CD4-positive, alpha-beta T cell (primary cell): ENCODE results near the gene IFI27L2. TPM values are rescaled to one million over a fixed set of nuclear protein-coding genes. Genes with fewer than 3 reads are reported as not detected.

Experiments
- ATAC-seq: fragments of 200-7000 bp; cut with Tn5 transposase; one replicate; pipeline ENCODE4 v1.10.0; 2022; ENCODE audit warnings: mild to moderate bottlenecking; ENCODE audit not compliant: poor library complexity
- CTCF ChIA-PET: fragments of 350-600 bp; sonication (Branson Sonifier 250); formaldehyde crosslinking; loops from one replicate; lab custom pipeline; 2021; ENCODE audit warnings: antibody characterized with exemption, inconsistent platforms; lab: Charles Lee
- POLR2A ChIA-PET: fragments of 350-600 bp; sonication (Branson Sonifier 250); formaldehyde crosslinking; loops from one replicate; lab custom pipeline; 2021; ENCODE audit warnings: antibody characterized with exemption, inconsistent platforms; lab: Charles Lee
- DNase-seq, 14 experiments: peaks; one replicate each; pipeline ENCODE4 v3.0.0-alpha.2; 2013 to 2020; ENCODE audit warnings: mixed read lengths in 2 of 14
- H3K27ac ChIP-seq, 2 donors: one replicate each; pipeline versions ENCODE4 v1.5.1 to v1.7.0; 2013; ENCODE audit warnings: low read length in 2 of 2, low read depth in 1 of 2, mild to moderate bottlenecking in 1 of 2
- H3K27me3 ChIP-seq, 2 experiments: 1 replicate in 1 of 2; 2 replicates in 1 of 2; pipeline versions ENCODE4 v1.6.1 to v1.7.0; 2013; ENCODE audit warnings: low read length in 2 of 2, control low read depth in 1 of 2, mild to moderate bottlenecking in 1 of 2, moderate library complexity in 1 of 2; ENCODE audit not compliant: insufficient read depth in 2 of 2, control insufficient read depth in 1 of 2
- H3K36me3 ChIP-seq: one replicate; pipeline ENCODE4 v1.6.1; 2013; ENCODE audit warnings: low read length, control low read depth; ENCODE audit not compliant: insufficient read depth
- H3K4me1 ChIP-seq: one replicate; pipeline ENCODE4 v1.6.1; 2013; ENCODE audit warnings: low read length, control low read depth; ENCODE audit not compliant: insufficient read depth
- H3K4me3 ChIP-seq: one replicate; pipeline ENCODE4 v1.5.1; 2013; ENCODE audit warnings: mild to moderate bottlenecking, low read length, moderate library complexity
- H3K9me3 ChIP-seq, 2 experiments: 1 replicate in 1 of 2; 2 replicates in 1 of 2; pipeline versions ENCODE4 v1.6.1 to v1.7.0; 2013; ENCODE audit warnings: low read length in 2 of 2, mild to moderate bottlenecking in 2 of 2, control low read depth in 1 of 2, moderate library complexity in 1 of 2; ENCODE audit not compliant: control insufficient read depth in 1 of 2, insufficient read depth in 1 of 2
- H3K27ac Mint-ChIP-seq: one replicate; pipeline ENCODE4 v1.8.0; 2020; ENCODE audit warnings: mixed read lengths
- H3K27me3 Mint-ChIP-seq: one replicate; pipeline ENCODE4 v1.8.0; 2021; ENCODE audit warnings: mixed read lengths
- H3K36me3 Mint-ChIP-seq: one replicate; pipeline ENCODE4 v1.8.0; 2021; ENCODE audit warnings: low read depth, mixed read lengths
- H3K4me1 Mint-ChIP-seq: one replicate; pipeline ENCODE4 v1.8.0; 2021; ENCODE audit warnings: low read depth, mixed read lengths
- H3K4me3 Mint-ChIP-seq: one replicate; pipeline ENCODE4 v1.8.0; 2020; ENCODE audit warnings: mild to moderate bottlenecking, mixed read lengths
- H3K9me3 Mint-ChIP-seq: one replicate; pipeline ENCODE4 v1.8.0; 2020; ENCODE audit warnings: mixed read lengths
- intact Hi-C, 2 experiments: fragments of 100-400 bp; cut with DNase I in 1 of 2; cut with micrococcal nuclease in 1 of 2; formaldehyde crosslinking; loops; one replicate each; pipeline versions ENCODE4 v1.15.1 to v1.9.0; 2023 to 2025; cut with DNase I, micrococcal nuclease
- total RNA-seq, 174 experiments: library from RNA in 2 of 174; stranded (reverse) in 2 of 174; gene quantifications; one replicate each; pipeline ENCODE4 v1.2.3 and lab custom pipeline; 2021 to 2026
- TF ChIP-seq, protein P1 (sequence below): fragments of 200-600 bp; IDR thresholded peaks from one replicate; pipeline ENCODE4 v1.8.0; 2022; ENCODE audit warnings: antibody characterized with exemption, mild to moderate bottlenecking

Gene IFI27L2
- total RNA-seq, 2 experiments from 2014 or later: 21.5 to 22.2 TPM

DNA sequence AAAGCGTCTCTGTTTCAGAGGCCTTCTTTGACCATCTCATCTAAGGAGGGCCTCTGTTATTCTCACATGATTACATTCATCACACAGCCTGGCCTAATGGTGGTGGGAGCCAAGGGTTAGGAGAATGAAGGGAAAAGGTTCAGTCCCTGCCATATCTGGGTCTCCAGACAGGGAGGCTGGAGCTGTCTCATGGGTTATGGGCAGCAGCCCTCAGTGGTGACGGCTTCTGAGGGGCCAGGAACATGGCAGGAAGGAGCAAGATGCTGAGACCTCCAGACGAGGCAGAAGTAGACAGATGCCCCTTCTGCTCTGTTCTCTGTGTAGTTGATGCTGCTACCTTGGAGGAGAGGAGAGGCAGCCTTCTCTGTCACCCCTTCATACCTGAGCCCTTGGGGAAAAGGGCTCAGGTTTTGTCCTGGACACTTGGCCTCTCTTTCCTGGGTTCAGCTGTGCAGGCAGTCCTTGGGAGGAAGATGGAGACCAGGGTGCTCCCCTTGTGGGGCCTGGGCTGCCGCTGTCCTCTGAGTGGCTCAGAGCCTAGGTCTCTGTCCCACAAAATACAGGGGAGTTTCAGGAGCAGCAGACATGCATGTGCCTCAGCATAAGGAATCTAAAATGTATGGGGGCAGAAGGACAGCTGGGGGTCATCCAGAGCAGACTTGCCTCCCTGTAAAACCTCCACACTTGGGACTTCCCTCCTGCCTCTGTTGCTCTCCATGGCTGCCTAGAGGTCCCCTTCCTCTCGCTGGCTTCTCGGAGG is 3.6 kb downstream of the IFI27L2 start:
- intact Hi-C loops: no loop called here
- no peak for ATAC-seq
- POLR2A ChIA-PET: interaction anchor here (2.3 kb wide), 1 partner anchor 44 kb away, joined by 6 read pairs; the partner anchor contains the start of genes DDX24 and IFI27L1

GRCh38 chr14:94124582-94125377 is 4.6 kb downstream of the IFI27L2 start:
- Mint-ChIP-seq H3K27ac (no peak overlapping the region), H3K4me1 (peaks cover 13% of the 10 kb centered on the region), H3K36me3 (peaks cover 11% of the 10 kb centered on the region), H3K9me3 (peaks cover 9% of the 10 kb centered on the region), H3K27me3 (peaks cover 7% of the 10 kb centered on the region), H3K4me3 (no peak overlapping the region)
- DNase-seq (peak in 1 of 14 experiments; percentile 11), ATAC-seq (no peak)
- POLR2A ChIA-PET: interaction anchor here (0.6 to 2.3 kb wide), 2 partner anchors 43 to 45 kb away, joined by 3 to 6 read pairs; partner anchors contain the start of genes DDX24 and IFI27L1
- no peak overlapping the region for H3K4me3 ChIP-seq
- no peaks in the 10 kb centered on the region for H3K36me3 ChIP-seq
- intact Hi-C loops: no loop called here
- TF ChIP-seq, protein P1, sequence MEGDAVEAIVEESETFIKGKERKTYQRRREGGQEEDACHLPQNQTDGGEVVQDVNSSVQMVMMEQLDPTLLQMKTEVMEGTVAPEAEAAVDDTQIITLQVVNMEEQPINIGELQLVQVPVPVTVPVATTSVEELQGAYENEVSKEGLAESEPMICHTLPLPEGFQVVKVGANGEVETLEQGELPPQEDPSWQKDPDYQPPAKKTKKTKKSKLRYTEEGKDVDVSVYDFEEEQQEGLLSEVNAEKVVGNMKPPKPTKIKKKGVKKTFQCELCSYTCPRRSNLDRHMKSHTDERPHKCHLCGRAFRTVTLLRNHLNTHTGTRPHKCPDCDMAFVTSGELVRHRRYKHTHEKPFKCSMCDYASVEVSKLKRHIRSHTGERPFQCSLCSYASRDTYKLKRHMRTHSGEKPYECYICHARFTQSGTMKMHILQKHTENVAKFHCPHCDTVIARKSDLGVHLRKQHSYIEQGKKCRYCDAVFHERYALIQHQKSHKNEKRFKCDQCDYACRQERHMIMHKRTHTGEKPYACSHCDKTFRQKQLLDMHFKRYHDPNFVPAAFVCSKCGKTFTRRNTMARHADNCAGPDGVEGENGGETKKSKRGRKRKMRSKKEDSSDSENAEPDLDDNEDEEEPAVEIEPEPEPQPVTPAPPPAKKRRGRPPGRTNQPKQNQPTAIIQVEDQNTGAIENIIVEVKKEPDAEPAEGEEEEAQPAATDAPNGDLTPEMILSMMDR: no peak
- H3K27me3 ChIP-seq: no peaks in the 10 kb centered on the region
- H3K9me3 ChIP-seq: peaks cover 12 to 13% of the 10 kb centered on the region in 2 experiments
- peaks cover 13% of the 10 kb centered on the region for H3K4me1 ChIP-seq
- CTCF ChIA-PET: no interaction called here
- H3K27ac ChIP-seq: no peak overlapping the region

More for the DNA sequence above, 3.6 kb downstream of the IFI27L2 start:
- Histone ChIP-seq H3K36me3 (no peaks in the 10 kb centered on the region), H3K9me3 (peaks cover 6 to 9% of the 10 kb centered on the region in 2 experiments), H3K4me3 (no peak overlapping the region), H3K27me3 (no peaks in the 10 kb centered on the region), H3K4me1 (peaks cover 18% of the 10 kb centered on the region), H3K27ac (no peak overlapping the region)
- Mint-ChIP-seq H3K4me3 (no peak overlapping the region), H3K4me1 (peaks cover 20% of the 10 kb centered on the region), H3K27me3 (peaks cover 2% of the 10 kb centered on the region), H3K9me3 (peaks cover 5% of the 10 kb centered on the region), H3K27ac (no peak overlapping the region), H3K36me3 (peaks cover 9% of the 10 kb centered on the region)
- TF ChIP-seq, protein P1: no peak
- CTCF ChIA-PET: no interaction called here
- peak in 1 of 14 experiments; percentile 8 for DNase-seq

DNA sequence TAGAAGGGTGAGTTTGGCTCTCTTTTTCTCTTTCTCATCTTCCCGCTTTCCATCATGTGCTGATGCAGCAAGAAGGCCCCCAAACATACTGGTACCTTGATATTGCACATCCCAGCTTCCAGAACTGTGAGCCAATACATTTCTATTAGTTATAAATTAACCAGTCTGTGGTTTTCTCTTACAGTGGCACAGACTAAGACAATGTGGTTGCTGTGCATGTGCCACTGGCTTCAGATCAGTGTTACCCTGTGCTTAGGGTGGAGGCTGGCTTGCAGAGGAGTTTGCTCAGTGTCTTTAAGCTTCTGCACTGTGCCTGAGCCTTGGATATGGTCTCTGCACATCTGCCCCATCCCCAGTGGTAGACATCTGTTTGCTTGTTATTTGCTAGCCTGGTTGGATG is 5.5 kb downstream of the IFI27L2 start:
- H3K36me3 ChIP-seq: no peaks in the 10 kb centered on the region
- H3K4me3 ChIP-seq: no peak overlapping the region
- Mint-ChIP-seq H3K4me3 (no peak overlapping the region), H3K36me3 (peaks cover 11% of the 10 kb centered on the region), H3K27me3 (peaks cover 7% of the 10 kb centered on the region), H3K27ac (no peak overlapping the region), H3K4me1 (peaks cover 6% of the 10 kb centered on the region), H3K9me3 (peaks cover 9% of the 10 kb centered on the region)
- peaks cover 4% of the 10 kb centered on the region for H3K4me1 ChIP-seq
- DNase-seq (peak in 1 of 14 experiments; percentile 2), ATAC-seq (no peak)
- H3K9me3 ChIP-seq: peaks cover 19 to 21% of the 10 kb centered on the region in 2 experiments
- POLR2A ChIA-PET: interaction anchor here (2.3 kb wide), 1 partner anchor 42 kb away, joined by 6 read pairs; the partner anchor contains the start of genes DDX24 and IFI27L1
- TF ChIP-seq, protein P1: no peak
- H3K27ac ChIP-seq: no peak overlapping the region
- no peaks in the 10 kb centered on the region for H3K27me3 ChIP-seq
- CTCF ChIA-PET: no interaction called here
- intact Hi-C loops: no loop called here
